Measurements from ENCODE around the gene PTPA.
"Not testable (repeated sequence)": the region's sequence is repeated elsewhere in the genome, so short reads cannot be mapped to it uniquely, and the experiment has no call there.

The PTPA gene

DNA sequence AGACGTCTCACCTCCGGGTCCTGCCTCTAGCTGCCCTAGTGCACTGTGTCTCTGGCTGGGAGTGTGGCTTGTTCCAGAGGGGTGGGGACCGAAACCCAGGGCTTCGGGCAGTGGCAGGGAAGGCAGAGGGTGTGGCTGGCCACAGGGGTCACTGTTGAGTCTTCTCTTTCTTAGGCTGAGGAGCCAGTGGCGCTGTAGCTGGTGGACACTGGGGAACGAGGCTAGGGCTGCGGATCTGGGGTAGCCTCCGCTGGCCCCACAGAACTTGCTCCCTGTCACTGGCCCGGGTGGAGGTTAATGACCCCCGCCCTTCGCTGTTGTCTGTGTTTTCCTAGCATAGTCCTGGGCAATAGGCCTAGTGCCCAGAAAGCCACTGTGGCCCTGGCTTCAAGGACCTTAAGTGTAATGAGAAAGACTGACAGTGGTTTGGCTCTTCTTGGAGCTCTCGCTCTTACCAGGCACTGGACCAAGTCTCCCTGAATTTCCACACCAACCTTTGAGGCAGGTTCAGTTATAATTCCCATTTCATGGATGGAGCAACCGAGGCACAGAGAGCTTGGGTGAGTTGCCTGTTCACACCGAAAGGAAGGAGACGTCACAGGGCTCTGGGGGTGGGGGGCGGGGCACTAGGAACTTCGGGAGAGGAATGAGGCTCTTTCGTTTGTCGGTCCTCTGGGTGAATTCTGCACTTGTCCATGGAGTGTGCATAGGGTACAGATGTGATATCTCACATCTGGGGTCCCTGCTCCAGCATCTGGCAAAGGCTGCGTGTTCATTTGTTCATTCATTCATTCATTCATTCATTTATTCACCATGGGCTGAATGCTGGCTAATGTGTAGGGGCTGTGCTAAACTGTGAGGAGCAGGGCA, 71.6 kb downstream of the PTPA start:
- TF ChIP-seq GATA1 (IDR thresholded peaks at IDR 0.05; ENCODE audit: low read depth, low read length) (no peak), POLR2A (IDR thresholded peaks at IDR 0.05; ENCODE audit: low read length) (no peak)
- peak; percentile 28 to 46 for DNase-seq

DNA sequence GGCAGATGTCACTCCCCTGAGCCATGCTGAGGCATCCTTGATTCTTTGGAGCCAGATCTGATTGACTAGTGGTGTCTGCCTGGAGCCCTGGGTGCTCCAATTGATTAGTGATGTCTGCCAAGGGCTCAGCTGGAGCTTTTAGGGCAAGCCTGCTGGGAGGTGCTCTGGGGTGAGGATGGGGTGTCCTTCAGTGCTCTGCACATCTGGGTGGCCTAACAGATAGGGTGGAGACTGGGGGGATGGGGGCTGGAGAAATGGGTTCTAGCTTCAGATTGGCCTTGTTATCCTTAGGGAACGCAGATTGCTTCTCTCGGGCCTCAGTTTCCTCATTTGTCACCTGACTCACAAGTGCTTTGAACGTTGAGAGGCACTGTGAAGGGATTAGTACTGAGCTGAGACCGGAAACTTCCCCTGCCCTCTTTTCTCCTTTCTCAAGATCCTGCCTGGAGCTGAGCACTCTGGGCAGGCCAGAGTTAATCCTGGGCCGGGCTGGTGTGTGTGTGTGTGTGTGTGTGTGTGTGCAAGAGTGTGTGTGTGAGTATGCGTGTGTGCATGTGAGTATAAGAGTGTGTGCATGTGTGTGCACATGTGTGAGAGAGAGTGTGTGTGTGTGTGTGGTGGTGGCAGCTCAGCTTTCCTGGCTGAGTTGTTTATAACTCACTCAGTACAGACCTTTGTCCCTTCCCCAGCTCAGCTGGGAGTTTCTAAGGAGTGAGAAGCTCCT, 72.4 kb downstream of the PTPA start:
- TF ChIP-seq POLR2A (IDR thresholded peaks at IDR 0.05; ENCODE audit: low read length) (no peak), GATA1 (IDR thresholded peaks at IDR 0.05; ENCODE audit: low read depth, low read length) (no peak)
- DNase-seq = peak in 1 of 2 experiments; percentile 21

DNA sequence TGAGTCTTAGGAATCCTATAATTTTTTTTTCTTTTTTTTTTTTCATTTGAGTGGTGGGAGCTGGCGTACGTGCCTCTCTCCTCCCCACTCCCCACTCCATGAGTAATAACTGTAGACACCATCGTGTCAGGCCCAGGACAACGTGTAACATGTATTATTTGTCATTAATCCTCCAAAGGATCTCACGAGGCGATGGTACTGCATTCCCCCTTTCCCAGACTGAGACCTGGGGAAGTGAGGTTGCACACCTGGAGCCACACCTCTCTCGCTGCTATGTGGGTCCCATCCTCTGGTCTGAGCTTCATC, 73.0 kb downstream of the PTPA start:
- no peak for DNase-seq
- TF ChIP-seq GATA1 (IDR thresholded peaks at IDR 0.05; ENCODE audit: low read depth, low read length) = no peak
- TF ChIP-seq POLR2A (IDR thresholded peaks at IDR 0.05; ENCODE audit: low read length) = no peak

DNA sequence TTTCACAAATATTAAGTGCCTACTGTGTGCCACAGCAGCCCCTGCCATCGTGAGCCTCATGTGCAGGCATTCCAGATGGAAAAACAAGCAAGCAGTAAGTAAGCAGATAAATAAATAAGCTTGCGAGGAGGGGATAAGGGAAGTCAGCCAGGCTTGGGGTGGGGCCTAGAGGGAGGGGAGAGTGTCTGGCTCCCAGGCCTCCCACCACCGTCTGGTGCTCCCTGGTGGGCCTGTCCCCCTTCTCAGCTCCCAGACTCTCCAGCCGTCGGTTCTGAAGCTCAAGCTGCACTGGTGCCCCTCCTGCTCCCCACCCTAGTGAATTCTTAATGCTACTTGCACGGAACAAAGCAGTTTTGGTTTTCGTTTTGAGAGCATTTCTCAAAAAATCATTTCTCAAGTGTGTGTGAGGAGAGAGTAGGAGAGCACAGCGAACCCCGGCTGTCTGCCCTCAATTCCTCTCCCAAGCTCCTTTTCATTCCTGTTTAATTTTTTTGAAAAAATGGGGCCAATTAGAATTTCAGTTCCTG, 73.4 kb downstream of the PTPA start:
- TF ChIP-seq POLR2A (IDR thresholded peaks at IDR 0.05; ENCODE audit: low read length) = no peak
- TF ChIP-seq GATA1 (IDR thresholded peaks at IDR 0.05; ENCODE audit: low read depth, low read length) = no peak
- no peak for DNase-seq

DNA sequence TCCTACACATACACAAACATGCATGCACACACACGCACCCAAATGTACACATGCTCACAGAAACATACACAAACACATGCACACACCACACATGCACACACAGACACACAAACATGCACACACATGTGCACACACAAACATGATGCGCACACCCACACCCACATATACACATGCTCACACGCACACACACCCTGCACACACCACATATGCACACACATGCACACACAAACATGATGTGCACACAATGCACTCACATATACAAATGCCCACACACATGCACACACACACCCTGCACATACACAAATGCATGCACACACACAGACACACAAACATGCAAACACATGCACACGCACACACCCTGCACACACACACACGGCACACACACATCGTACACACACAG, 74.2 kb downstream of the PTPA start:
- no peak for DNase-seq
- TF ChIP-seq POLR2A (IDR thresholded peaks at IDR 0.05; ENCODE audit: low read length) (no peak), GATA1 (IDR thresholded peaks at IDR 0.05; ENCODE audit: low read depth, low read length) (no peak)

DNA sequence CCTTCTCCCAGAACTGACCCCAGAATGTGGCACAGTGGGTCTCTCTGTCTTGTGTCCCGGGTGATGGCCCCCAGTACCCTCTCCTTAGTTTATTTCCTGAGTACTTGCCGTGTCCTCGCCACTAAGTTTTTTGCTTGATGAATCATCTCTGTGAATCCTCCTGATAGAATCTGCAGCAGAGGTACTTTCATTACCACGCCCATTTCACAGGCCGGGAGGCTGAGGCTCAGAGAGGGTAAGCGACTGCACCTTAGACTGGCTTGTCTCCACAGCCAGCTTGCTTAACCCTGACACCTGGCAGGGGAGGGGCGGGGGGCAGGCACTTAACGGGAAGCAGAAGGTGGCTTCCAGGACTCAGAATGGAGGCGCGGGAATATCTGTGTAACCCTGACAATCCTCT, 74.8 kb downstream of the PTPA start:
- no peak for DNase-seq
- TF ChIP-seq GATA1 (IDR thresholded peaks at IDR 0.05; ENCODE audit: low read depth, low read length) (no peak), POLR2A (IDR thresholded peaks at IDR 0.05; ENCODE audit: low read length) (no peak)

DNA sequence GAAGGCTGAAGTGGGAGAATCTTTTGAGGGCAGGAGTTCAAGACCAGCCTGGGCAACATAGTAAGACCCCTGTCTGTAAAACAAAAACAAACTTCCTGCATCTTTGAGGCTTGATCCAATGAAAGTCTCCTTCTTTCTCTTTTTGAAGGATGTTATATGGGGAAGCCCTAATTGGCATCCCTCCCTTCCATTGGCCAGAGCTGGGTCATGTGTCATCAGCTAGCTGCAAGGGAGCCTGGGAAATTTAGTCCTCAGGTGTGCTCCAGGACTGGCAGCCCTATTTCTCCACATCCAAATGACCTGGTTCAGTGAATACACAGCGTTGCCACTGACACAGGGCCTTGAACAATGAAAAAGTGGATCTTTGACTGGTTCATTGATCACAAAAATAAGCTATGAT, 75.8 kb downstream of the PTPA start:
- TF ChIP-seq GATA1 (IDR thresholded peaks at IDR 0.05; ENCODE audit: low read depth, low read length) (no peak), POLR2A (IDR thresholded peaks at IDR 0.05; ENCODE audit: low read length) (no peak)
- no peak for DNase-seq

DNA sequence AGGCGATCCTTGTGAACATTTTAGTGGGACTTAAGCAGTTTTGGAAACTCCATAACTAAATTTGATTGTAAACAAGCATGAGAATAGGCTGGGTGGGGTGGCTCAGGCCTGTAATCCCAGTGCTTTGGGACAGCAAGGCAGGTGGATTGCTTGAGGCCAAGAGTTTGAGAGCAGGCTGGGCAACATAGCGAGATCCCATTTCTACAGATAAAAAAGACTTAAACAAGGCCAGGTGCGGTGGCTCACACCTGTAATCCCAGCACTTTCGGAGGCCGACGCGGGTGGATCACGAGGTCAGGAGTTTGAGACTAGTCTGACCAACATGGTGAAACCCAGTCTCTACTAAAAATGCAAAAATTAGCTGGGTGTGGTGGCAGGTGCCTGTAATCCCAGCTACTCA, 78.8 kb downstream of the PTPA start:
- not testable (repeated sequence) for DNase-seq

DNA sequence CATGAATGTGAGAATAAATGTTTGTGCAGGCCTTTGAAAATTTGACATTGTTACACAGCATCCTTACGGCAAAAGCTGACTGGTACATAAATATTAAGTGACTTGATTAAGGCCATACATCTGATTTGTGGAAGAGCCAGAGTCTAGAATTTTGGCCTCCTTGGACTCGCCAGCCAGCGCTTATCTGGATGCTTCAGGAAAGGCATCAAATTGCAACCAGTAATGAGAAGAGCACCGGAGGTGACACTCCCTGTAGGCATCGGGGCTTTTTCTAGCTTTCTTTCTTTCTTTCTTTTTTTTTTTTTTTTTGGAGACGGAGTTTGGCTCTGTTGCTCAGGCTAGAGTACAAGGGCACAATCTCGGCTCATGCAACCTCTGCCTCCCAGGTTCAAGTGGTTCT, 80.0 kb downstream of the PTPA start:
- TF ChIP-seq POLR2A (IDR thresholded peaks at IDR 0.05; ENCODE audit: low read length) (no peak), GATA1 (IDR thresholded peaks at IDR 0.05; ENCODE audit: low read depth, low read length) (no peak)
- DNase-seq = no peak

DNA sequence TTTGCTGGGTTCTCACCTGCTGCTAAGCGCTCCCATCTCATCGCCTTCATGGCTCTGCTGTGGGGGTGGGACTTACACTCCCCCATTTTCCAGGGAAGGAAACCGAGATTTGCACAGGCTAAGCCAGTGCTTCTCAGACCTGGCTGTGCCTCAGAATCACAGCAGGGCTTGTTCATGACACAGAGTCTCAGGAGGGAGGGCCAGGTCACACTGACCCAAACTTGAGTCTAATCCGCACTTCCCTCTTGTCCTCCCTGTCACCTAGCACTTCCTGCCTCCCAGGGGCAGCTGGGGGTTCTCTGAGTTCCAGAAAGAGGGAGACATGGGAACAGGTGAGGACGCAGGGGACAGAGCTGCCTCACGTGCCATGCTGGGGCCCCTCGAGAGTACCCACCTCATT, 82.4 kb downstream of the PTPA start:
- TF ChIP-seq POLR2A (IDR thresholded peaks at IDR 0.05; ENCODE audit: low read length) (no peak), GATA1 (IDR thresholded peaks at IDR 0.05; ENCODE audit: low read depth, low read length) (no peak)
- DNase-seq = no peak

DNA sequence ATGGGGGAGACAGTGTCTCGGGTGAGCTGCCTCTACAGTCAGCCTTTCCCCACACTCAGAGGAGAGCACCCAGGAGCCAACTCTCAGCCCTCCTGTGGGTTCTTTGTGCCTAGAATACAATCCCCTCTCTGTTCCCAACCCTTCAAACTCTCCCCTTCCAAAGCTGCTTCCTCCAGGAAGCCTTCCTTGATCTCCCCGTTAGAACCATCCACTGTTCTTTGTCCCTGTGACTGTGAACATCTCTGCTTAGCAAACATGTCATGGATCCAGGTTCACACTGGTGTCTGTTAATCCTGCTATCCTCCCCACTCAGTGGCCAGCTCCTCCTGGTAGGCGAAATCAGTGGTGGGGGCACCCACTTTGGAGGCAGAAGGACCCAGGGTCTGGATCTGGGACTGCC, 83.0 kb downstream of the PTPA start:
- no peak for DNase-seq

DNA sequence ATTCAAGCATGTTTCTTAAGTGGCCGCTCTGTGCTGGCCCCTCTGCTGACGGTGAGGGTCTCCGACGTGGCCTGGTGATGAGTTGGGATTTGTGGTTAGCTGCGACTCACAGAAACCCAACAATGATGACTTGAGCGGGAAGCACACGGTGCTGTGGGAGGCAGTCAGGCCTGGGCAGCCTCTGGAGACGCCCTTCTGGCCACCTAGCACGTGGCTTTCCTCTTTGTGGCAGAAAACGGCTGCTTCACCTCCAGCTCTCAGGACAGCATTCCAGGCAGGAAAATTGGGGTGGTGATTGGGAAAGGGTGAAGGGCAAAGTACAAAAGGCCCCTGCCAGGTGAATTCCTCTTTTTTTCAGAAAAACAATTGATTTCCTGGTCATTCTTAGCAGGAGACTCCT, 84.4 kb downstream of the PTPA start:
- no peak for DNase-seq
- TF ChIP-seq GATA1 (IDR thresholded peaks at IDR 0.05; ENCODE audit: low read depth, low read length) = no peak
- no peak for TF ChIP-seq POLR2A (IDR thresholded peaks at IDR 0.05; ENCODE audit: low read length)

More for the DNA sequence above, 83.0 kb downstream of the PTPA start:
- TF ChIP-seq GATA1 (IDR thresholded peaks at IDR 0.05; ENCODE audit: low read depth, low read length) (no peak), POLR2A (IDR thresholded peaks at IDR 0.05; ENCODE audit: low read length) (no peak)

DNA sequence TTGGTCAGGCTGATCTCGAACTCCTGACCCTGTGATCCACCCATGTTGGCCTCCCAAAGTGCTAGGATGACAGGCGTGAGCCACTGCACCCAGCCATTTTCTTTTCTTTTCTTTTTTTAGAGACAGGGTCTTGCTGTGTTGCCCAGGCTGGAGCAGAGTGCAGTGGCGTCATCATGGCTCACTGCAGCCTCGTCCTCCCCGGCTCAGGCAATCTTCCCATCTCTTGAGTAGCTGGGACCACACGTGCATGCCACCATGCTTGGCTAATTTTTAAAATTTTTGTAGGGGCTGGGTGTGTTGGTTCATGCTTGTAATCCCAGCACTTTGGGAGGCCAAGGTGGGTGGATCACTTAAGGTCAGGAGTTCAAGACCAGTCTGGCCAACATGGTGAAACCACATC, 85.8 kb downstream of the PTPA start:
- DNase-seq = not testable (repeated sequence)

DNA sequence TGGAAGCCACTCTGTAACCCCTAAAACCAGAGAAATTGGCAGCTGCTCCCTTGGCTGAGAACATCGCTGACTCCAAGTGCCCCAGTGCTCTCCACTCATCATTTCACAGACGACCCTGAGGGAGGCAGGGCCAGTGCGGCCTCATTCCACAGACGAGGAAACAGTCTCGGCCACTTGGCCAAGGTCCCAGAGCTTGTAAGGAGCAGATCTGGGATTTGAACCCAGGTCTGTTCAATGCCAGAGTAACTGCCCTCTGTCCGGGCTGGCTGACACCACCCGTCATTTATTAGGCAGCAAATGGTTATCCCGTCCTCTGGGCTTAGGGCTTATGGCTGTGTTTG, 86.7 kb downstream of the PTPA start:
- no peak for DNase-seq
- TF ChIP-seq POLR2A (IDR thresholded peaks at IDR 0.05; ENCODE audit: low read length) = no peak
- no peak for TF ChIP-seq GATA1 (IDR thresholded peaks at IDR 0.05; ENCODE audit: low read depth, low read length)
